ENCODE measurements around the gene CIBAR2.

Gene CIBAR2

DNA sequence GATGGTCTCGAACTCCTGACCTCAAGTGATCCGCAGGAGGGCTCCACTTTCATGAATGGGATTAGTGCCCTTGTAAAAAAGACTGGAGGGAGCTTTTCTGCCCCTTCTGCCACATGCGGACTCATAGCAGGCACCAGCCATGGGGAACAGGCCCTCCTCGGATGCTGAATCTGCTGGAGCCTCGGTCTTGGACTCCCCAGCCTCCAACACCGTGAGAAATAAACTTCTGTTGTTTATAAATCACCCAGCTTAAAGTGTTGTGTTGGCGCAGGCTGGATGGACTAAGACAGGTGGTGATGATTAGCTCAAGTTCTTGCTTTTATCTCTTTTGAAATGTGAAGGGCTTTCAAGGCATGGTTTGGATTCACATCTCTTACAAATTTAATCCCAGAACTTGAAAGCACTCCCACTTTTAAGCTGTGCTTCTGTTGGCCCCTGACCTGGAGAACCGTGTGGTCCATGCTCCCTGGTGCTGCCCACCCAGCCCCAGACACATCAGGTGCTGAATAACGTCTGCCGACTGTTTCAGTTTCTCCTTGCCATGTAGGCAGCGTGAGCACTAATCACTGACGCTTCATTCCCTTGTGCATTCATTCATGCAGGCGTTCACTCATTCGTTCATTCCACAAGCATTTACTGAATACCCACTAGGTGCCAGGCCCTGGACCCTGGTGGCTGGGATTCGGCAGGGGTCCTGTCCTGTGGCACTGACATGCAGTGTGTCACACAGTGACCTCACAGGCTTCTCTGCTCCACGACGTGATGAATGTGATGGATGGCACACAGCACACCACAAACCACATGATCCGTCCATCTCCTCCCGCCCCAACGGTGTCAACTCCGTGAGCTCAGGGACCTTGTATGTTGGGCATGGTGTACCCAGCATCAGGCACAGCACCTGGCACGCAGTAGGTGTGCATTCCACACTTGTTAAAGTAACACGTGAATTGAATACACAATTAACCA lies 8.9 kb downstream of the CIBAR2 start:
- no peak for DNase-seq (ENCODE audit: extremely low read depth in 1 of 2, low read depth in 1 of 2)

DNA sequence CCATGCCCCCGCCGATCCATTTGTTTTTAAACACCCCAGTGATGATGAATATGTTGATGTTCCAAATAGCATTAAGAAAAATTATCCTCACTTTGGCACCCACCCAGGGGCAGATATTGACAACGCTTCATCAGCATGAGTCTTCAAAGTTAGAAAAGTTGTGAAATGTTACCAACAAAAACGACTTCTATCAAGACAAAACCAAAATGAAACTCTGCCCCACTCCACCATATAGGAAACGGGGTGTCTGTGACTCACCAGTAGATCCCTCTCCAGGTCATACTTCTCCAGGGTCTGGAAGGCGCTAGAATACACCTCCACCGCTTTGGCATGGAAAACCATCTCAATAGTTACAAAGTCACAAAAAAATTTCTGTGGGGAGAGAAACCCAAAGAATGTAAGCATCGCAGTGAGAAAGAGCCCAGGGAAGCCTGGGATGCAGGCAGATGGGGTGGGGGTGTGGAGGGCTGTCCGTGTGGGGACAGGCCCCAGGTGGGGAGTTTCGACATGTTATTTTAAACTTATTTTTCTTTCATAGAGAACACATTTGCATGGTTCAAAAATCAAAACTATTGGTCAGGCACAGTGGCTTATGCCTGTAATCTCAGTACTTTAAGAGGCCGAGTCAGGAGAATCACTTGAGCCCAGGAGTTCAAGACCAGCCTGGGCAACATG lies 10.2 kb downstream of the CIBAR2 start:
- DNase-seq (ENCODE audit: extremely low read depth in 1 of 2, low read depth in 1 of 2), result no peak

DNA sequence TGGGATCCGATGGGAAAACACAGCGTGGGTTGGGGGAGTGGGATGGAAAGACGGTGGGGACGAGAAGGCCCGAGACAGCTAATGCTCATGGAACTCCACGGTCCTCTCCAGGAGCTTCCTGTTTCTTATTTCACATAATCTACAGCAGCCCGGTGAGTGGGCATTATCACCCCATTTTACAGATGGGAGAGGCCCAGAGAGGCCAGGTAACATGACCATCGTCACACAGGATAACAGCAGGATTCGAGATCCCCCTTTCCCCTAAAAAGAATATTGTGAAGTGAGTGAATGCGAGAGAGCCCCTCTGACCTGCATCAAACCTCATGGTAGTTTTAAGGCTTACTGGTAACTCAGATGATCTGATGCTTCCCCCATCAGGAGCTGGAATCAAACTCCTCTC lies 12.0 kb downstream of the CIBAR2 start:
- no peak for DNase-seq (ENCODE audit: extremely low read depth in 1 of 2, low read depth in 1 of 2)

GRCh38 chr16:85098565-85098964 lies 13.7 kb downstream of the CIBAR2 start:
- DNase-seq (ENCODE audit: extremely low read depth in 1 of 2, low read depth in 1 of 2), result no peak

- DNase-seq (ENCODE audit: extremely low read depth in 1 of 2, low read depth in 1 of 2), result no peak
Observed at GRCh38 chr16:85096921-85097320, 15.4 kb downstream of the CIBAR2 start.

- DNase-seq (ENCODE audit: extremely low read depth in 1 of 2, low read depth in 1 of 2), result no peak
Observed at GRCh38 chr16:85094812-85095211, 17.5 kb downstream of the CIBAR2 start.

DNA sequence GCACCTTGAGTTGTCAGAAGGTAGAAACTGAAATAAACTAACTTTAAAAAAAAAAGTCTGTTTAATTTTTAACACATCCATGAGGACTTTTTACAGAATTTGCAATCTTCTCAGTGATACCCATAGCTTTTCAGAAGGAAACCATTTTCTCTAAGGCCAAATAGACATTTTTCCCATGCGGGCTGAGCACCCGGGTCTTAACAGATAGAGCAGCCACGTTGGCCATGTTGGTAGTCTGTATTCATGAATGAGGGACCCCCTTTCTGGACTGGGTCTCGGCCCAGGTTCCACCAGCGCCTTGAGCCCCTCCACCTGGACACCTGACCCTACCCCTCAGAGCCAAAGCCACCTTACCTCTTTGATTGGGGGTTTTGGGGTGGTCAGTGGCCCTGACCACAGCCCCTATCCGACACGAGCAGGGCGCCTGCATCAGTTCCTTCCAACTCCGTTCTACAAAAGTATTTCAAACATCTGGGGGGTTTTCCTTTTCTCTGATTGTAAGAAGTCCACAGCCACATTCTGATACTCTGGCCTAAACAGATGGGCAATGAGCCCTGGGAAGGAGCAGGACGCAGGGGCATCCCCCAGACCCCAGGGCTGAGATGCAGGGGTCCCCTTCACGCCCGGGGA lies 18.0 kb downstream of the CIBAR2 start:
- no peak for DNase-seq (ENCODE audit: extremely low read depth in 1 of 2, low read depth in 1 of 2)

DNA sequence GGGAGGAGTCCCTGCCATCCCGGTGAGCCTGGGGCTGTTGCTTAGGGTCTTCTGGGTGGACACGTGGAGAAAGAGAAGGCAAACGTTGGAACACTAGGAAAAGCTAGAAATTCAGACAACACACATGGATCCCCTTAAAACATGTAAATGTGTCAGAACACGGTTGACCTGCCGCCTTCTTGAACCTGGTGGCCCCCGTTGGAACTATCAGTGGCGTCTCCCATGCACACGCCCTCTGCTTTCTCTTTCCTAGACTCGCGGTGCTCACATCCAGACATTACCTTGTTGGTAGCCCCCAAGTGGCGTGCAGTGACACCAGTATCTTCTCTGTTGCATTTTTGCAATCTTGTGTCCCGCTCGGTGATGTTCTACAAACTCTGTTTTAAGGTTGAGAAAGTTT lies 18.6 kb downstream of the CIBAR2 start:
- no peak for DNase-seq (ENCODE audit: extremely low read depth in 1 of 2, low read depth in 1 of 2)

GRCh38 chr16:85092851-85093250 lies 19.4 kb downstream of the CIBAR2 start:
- no peak for DNase-seq (ENCODE audit: extremely low read depth in 1 of 2, low read depth in 1 of 2)

GRCh38 chr16:85092309-85092708 lies 20.0 kb downstream of the CIBAR2 start:
- DNase-seq (ENCODE audit: extremely low read depth in 1 of 2, low read depth in 1 of 2), result no peak

DNA sequence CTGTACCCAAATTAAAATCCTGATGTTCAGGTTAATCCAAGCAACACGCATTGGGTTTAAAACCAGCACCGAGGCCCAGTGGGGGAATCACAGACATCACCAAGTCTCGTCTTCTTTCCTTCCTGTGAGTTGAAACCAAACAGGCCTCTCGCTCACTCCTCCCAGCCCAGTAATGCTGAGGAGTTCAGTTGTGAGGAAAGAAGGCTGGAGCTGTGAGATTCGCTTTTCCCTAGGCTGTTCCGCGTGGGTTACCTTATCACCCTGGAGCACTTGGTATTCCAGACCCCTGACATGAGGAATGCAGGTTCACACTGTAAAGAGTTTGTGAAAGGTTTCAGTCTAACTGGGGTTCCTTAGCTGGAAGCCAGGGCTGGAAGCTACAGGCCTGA lies 20.8 kb downstream of the CIBAR2 start:
- DNase-seq (ENCODE audit: extremely low read depth in 1 of 2, low read depth in 1 of 2), result no peak

GRCh38 chr16:85090873-85091521 lies 21.3 kb downstream of the CIBAR2 start:
- no peak for DNase-seq (ENCODE audit: extremely low read depth in 1 of 2, low read depth in 1 of 2)

GRCh38 chr16:85090181-85090580 lies 22.1 kb downstream of the CIBAR2 start:
- no peak for DNase-seq (ENCODE audit: extremely low read depth in 1 of 2, low read depth in 1 of 2)

GRCh38 chr16:85089525-85089924 lies 22.7 kb downstream of the CIBAR2 start:
- no peak for DNase-seq (ENCODE audit: extremely low read depth in 1 of 2, low read depth in 1 of 2)

GRCh38 chr16:85088570-85089199 lies 23.6 kb downstream of the CIBAR2 start:
- no peak for DNase-seq (ENCODE audit: extremely low read depth in 1 of 2, low read depth in 1 of 2)

GRCh38 chr16:85087899-85088569 lies 24.2 kb downstream of the CIBAR2 start:
- DNase-seq (ENCODE audit: extremely low read depth in 1 of 2, low read depth in 1 of 2), result no peak

- DNase-seq (ENCODE audit: extremely low read depth in 1 of 2, low read depth in 1 of 2), result peak; percentile 47 to 57
Observed at GRCh38 chr16:85086347-85087291, 25.7 kb downstream of the CIBAR2 start.

DNA sequence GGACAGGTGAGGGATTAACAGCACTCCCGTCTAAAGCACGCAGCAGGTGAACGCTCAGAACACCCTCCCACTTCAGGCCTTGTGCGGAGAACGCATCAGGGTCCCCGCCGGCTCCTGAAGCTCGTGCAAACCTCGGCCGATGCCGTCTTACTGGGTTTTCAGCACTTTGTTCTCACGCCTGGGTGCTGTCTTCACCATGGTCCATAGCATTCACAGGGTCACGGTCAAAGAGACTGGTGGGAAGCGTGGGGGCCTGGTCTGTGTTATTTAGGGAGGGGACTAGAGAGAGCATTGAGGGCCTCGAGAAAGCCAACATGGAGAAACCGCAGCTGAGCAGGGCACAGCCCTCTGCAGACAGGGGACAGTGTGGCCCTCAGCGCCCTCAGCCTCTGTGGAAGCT lies 26.6 kb downstream of the CIBAR2 start:
- DNase-seq (ENCODE audit: extremely low read depth in 1 of 2, low read depth in 1 of 2), result no peak
